ENCODE results near the gene CCND1. TPM values are rescaled to one million over a fixed set of nuclear protein-coding genes. Genes with fewer than 3 reads are reported as not detected.

Gene CCND1
- total and polyA plus RNA-seq, 2 donors (not counting 1 experiment from before 2014, with no cell fraction given): 322 to 548 TPM

DNA sequence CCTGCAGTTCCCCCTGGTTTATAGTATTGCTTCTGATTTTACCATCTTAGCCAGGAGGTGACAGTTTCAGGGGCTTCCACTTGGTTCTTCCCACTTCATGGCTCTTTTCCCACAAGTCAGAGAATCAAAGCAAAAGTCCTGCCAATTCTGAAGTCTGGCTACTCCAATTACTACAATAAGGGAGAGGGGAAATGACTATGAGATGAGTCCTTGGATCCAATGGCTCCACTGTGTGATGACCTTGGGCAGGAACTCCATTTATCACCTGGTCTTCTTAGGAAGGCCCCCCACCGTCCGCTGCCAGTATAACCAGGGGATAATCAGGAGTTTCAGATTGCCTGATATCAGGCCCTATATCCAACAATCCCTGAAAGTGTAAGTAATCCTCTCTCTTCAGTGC lies 31.6 kb upstream of the CCND1 start:
- no peaks in the 10 kb centered on the region for H3K79me2 ChIP-seq (ENCODE audit: control insufficient read depth, insufficient read depth, low read length)
- TF ChIP-seq EZH2 (IDR thresholded peaks at IDR 0.05; ENCODE audit: low read length, missing control alignments): no peak
- TF ChIP-seq, protein P1, sequence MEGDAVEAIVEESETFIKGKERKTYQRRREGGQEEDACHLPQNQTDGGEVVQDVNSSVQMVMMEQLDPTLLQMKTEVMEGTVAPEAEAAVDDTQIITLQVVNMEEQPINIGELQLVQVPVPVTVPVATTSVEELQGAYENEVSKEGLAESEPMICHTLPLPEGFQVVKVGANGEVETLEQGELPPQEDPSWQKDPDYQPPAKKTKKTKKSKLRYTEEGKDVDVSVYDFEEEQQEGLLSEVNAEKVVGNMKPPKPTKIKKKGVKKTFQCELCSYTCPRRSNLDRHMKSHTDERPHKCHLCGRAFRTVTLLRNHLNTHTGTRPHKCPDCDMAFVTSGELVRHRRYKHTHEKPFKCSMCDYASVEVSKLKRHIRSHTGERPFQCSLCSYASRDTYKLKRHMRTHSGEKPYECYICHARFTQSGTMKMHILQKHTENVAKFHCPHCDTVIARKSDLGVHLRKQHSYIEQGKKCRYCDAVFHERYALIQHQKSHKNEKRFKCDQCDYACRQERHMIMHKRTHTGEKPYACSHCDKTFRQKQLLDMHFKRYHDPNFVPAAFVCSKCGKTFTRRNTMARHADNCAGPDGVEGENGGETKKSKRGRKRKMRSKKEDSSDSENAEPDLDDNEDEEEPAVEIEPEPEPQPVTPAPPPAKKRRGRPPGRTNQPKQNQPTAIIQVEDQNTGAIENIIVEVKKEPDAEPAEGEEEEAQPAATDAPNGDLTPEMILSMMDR (conservative IDR thresholded peaks at IDR 0.05 in 1 of 2, IDR thresholded peaks at IDR 0.05 in 1 of 2; ENCODE audit: low read depth in 1 of 2, low read length in 2 of 2): no peak
- no peak overlapping the region for H3K4me2 ChIP-seq (ENCODE audit: extremely low read depth, insufficient read depth, low read length)

DNA sequence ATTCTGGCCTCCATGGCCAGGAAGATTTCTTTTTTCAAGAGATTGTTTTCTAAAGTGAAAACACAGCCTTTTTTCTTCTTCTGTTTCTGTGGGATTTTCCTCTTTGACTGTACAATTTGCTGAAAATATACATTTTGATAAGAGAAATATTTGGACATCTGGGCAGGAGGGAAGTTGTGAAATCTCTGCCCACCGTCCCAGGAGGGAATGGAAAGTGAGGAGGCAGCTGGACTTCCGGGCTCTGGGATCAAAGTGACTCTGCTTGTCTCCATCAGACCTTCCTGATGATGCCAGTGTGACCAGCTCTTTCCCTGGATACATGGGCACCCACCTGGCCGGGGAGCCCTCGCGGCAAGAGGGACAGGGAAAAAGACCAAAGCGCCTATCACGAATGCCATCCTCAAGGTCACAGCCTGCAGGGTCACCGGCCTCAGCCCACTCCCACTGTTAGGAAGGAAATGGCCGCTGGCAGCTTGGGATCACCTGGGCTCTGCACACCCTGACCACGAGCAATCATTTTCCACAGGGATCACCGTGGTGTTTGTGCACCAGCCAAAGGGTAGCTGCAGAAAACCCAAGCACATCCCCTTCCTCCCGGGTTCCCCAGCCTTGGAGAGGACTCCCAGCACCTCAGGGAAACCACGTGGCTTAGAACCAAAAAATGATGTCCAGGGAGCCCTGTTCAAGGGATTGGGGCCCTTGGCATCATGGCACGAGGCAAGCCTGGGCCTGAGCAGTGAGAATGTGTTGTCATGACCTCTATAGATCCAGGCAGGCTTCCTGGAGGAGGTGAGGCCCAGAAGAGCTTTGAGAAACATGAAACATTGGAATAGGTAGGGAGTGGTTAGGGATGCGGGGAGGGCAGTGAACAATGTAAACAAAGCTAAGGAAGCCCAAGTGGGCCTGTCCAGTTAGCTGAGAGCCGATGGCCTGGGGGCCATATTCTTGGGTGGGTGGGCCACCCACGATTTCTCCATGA lies 29.1 kb upstream of the CCND1 start:
- Histone ChIP-seq H4K20me1 (ENCODE audit: control insufficient read depth, extremely low read depth, insufficient read depth, low read length) (no peaks in the 10 kb centered on the region), H3K27me3 (ENCODE audit: control insufficient read depth, insufficient read depth, low read length) (peaks cover 5% of the 10 kb centered on the region), H3K27ac (ENCODE audit: insufficient read depth, low read length) (no peak overlapping the region), H2AFZ (ENCODE audit: low read length) (no peak overlapping the region), H3K4me2 (ENCODE audit: extremely low read depth, insufficient read depth, low read length) (no peak overlapping the region), H3K4me1 (ENCODE audit: control insufficient read depth, extremely low read depth, insufficient read depth, low read length) (no peaks in the 10 kb centered on the region), H3K4me3 (replicated peaks in 1 of 4; ENCODE audit: control extremely low read depth in 1 of 4, insufficient read depth in 1 of 4, low read depth in 3 of 4, low read length in 4 of 4) (no peak overlapping the region), H3K79me2 (ENCODE audit: control insufficient read depth, insufficient read depth, low read length) (no peaks in the 10 kb centered on the region), H3K9me3 (ENCODE audit: control insufficient read depth, insufficient read depth, low read depth, low read length) (no peaks in the 10 kb centered on the region), H3K36me3 (ENCODE audit: control insufficient read depth, insufficient read depth, low read length) (no peaks in the 10 kb centered on the region), H3K9ac (ENCODE audit: insufficient read depth, low read length) (no peak overlapping the region)
- TF ChIP-seq EZH2 (IDR thresholded peaks at IDR 0.05; ENCODE audit: low read length, missing control alignments): no peak
- TF ChIP-seq, protein P1 (conservative IDR thresholded peaks at IDR 0.05 in 1 of 2, IDR thresholded peaks at IDR 0.05 in 1 of 2; ENCODE audit: low read depth in 1 of 2, low read length in 2 of 2): no peak
- no peak for DNase-seq (ENCODE audit: low read depth in 2 of 2)

More for the DNA sequence above, 31.6 kb upstream of the CCND1 start:
- Histone ChIP-seq H3K4me3 (replicated peaks in 1 of 4; ENCODE audit: control extremely low read depth in 1 of 4, insufficient read depth in 1 of 4, low read depth in 3 of 4, low read length in 4 of 4) (no peak overlapping the region), H3K9me3 (ENCODE audit: control insufficient read depth, insufficient read depth, low read depth, low read length) (no peaks in the 10 kb centered on the region), H3K4me1 (ENCODE audit: control insufficient read depth, extremely low read depth, insufficient read depth, low read length) (no peaks in the 10 kb centered on the region), H3K36me3 (ENCODE audit: control insufficient read depth, insufficient read depth, low read length) (no peaks in the 10 kb centered on the region), H3K27ac (ENCODE audit: insufficient read depth, low read length) (no peak overlapping the region), H3K27me3 (ENCODE audit: control insufficient read depth, insufficient read depth, low read length) (peaks cover 9% of the 10 kb centered on the region), H4K20me1 (ENCODE audit: control insufficient read depth, extremely low read depth, insufficient read depth, low read length) (no peaks in the 10 kb centered on the region), H2AFZ (ENCODE audit: low read length) (no peak overlapping the region), H3K9ac (ENCODE audit: insufficient read depth, low read length) (no peak overlapping the region)
- peak in 1 of 2 donors; percentile 54 for DNase-seq (ENCODE audit: low read depth in 2 of 2)

DNA sequence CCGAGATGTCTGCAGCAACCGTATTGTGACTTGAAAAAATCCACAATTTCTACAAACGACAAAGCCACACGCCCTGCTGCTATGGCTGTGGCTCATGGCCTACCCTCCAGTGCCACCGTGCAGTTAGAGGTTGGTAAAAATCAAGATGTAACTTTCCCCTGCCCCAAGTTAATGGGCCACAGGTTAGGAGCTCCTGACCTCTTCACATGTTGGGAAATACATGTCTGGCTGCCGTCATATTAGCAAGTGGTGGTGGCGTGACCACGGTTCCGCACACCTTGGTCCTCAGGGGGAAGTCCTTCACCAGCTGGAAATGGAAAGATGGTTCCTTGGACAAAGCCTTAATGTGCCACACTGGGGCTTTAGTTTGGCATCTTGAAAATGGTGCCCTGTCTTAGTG lies 27.4 kb upstream of the CCND1 start:
- H3K27ac ChIP-seq (ENCODE audit: insufficient read depth, low read length): no peak overlapping the region
- TF ChIP-seq EZH2 (IDR thresholded peaks at IDR 0.05; ENCODE audit: low read length, missing control alignments): no peak
- TF ChIP-seq, protein P1 (conservative IDR thresholded peaks at IDR 0.05 in 1 of 2, IDR thresholded peaks at IDR 0.05 in 1 of 2; ENCODE audit: low read depth in 1 of 2, low read length in 2 of 2): no peak

More for the DNA sequence above, 27.4 kb upstream of the CCND1 start:
- no peak overlapping the region for H3K4me3 ChIP-seq (replicated peaks in 1 of 4; ENCODE audit: control extremely low read depth in 1 of 4, insufficient read depth in 1 of 4, low read depth in 3 of 4, low read length in 4 of 4)
- H3K4me2 ChIP-seq (ENCODE audit: extremely low read depth, insufficient read depth, low read length): no peak overlapping the region
- no peaks in the 10 kb centered on the region for H4K20me1 ChIP-seq (ENCODE audit: control insufficient read depth, extremely low read depth, insufficient read depth, low read length)
- H3K79me2 ChIP-seq (ENCODE audit: control insufficient read depth, insufficient read depth, low read length): no peaks in the 10 kb centered on the region
- no peak for DNase-seq (ENCODE audit: low read depth in 2 of 2)
- H3K9ac ChIP-seq (ENCODE audit: insufficient read depth, low read length): no peak overlapping the region
- no peaks in the 10 kb centered on the region for H3K27me3 ChIP-seq (ENCODE audit: control insufficient read depth, insufficient read depth, low read length)
- no peaks in the 10 kb centered on the region for H3K9me3 ChIP-seq (ENCODE audit: control insufficient read depth, insufficient read depth, low read depth, low read length)
- H3K4me1 ChIP-seq (ENCODE audit: control insufficient read depth, extremely low read depth, insufficient read depth, low read length): no peaks in the 10 kb centered on the region
- H3K36me3 ChIP-seq (ENCODE audit: control insufficient read depth, insufficient read depth, low read length): no peaks in the 10 kb centered on the region
- H2AFZ ChIP-seq (ENCODE audit: low read length): no peak overlapping the region
